WTC11 (cell line): ENCODE measurements around the gene COL5A2.

Experiments
- SMAD4 ChIP-seq: sonication (generic); formaldehyde crosslinking; IDR thresholded peaks from 2 replicates; pipeline ENCODE4 v1.8.0; 2022; ENCODE audit warnings: mild to moderate bottlenecking, missing genetic modification reagents
- TEAD4 ChIP-seq: sonication (generic); formaldehyde crosslinking; IDR thresholded peaks from 2 replicates; pipeline ENCODE4 v1.8.0; 2022; ENCODE audit warnings: mild to moderate bottlenecking, missing genetic modification reagents
- TF ChIP-seq, protein P1 (sequence below): sonication (generic); formaldehyde crosslinking; conservative IDR thresholded peaks from 2 replicates; pipeline ENCODE4 v1.8.1; 2022; ENCODE audit warnings: mild to moderate bottlenecking, missing genetic modification reagents
- TF ChIP-seq, protein P2 (sequence below): fragments of 200-600 bp; IDR thresholded peaks from 2 replicates; pipeline ENCODE4 v1.8.0; 2022; ENCODE audit warnings: antibody characterized with exemption
- TF ChIP-seq, protein P3 (sequence below): sonication (generic); formaldehyde crosslinking; IDR thresholded peaks from 2 replicates; pipeline ENCODE4 v1.8.1; 2023; ENCODE audit warnings: mild to moderate bottlenecking, missing genetic modification reagents, moderate library complexity

DNA sequence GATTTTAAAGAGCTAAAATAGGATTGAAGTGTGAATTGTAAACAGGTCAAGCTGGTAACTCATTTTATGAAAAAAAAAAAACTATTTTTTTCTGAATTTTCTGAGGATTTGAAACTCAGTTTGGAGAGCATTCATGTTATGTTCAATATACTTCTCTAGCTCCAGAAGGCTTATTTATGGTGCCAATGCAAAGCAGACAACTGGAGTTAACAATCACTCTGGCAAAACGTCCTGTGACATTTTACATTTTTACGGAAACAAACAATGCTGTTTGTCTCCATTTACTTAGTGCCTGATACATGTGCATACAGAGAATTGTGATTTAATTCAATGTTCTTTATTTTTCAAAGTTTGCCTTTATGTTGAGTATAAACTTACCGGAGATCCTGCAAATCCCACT lies 96.0 kb downstream of the COL5A2 start:
- TF ChIP-seq, protein P1, sequence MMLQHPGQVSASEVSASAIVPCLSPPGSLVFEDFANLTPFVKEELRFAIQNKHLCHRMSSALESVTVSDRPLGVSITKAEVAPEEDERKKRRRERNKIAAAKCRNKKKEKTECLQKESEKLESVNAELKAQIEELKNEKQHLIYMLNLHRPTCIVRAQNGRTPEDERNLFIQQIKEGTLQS (CRISPR knock-in tag), result no peak
- TF ChIP-seq, protein P2, sequence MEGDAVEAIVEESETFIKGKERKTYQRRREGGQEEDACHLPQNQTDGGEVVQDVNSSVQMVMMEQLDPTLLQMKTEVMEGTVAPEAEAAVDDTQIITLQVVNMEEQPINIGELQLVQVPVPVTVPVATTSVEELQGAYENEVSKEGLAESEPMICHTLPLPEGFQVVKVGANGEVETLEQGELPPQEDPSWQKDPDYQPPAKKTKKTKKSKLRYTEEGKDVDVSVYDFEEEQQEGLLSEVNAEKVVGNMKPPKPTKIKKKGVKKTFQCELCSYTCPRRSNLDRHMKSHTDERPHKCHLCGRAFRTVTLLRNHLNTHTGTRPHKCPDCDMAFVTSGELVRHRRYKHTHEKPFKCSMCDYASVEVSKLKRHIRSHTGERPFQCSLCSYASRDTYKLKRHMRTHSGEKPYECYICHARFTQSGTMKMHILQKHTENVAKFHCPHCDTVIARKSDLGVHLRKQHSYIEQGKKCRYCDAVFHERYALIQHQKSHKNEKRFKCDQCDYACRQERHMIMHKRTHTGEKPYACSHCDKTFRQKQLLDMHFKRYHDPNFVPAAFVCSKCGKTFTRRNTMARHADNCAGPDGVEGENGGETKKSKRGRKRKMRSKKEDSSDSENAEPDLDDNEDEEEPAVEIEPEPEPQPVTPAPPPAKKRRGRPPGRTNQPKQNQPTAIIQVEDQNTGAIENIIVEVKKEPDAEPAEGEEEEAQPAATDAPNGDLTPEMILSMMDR, result no peak
- TF ChIP-seq, protein P3, sequence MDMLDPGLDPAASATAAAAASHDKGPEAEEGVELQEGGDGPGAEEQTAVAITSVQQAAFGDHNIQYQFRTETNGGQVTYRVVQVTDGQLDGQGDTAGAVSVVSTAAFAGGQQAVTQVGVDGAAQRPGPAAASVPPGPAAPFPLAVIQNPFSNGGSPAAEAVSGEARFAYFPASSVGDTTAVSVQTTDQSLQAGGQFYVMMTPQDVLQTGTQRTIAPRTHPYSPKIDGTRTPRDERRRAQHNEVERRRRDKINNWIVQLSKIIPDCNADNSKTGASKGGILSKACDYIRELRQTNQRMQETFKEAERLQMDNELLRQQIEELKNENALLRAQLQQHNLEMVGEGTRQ (CRISPR knock-in tag), result no peak
- TF ChIP-seq SMAD4 (CRISPR knock-in tag) (no peak), TEAD4 (CRISPR knock-in tag) (no peak)
